CD14-positive monocyte (primary cell): Measurements from ENCODE around the gene ZNF391. TPM values are rescaled to one million over a fixed set of nuclear protein-coding genes. Genes with fewer than 3 reads are reported as not detected.
"Not testable (repeated sequence)": the region's sequence is repeated elsewhere in the genome, so short reads cannot be mapped to it uniquely, and the experiment has no call there.

Experiments used
- DNase-seq, 3 donors: peaks; one replicate each; pipeline ENCODE4 v3.0.0-alpha.2; 2011 to 2022
- H2AFZ ChIP-seq: 2 replicates; pipeline ENCODE4 v1.6.0; 2012; ENCODE audit warnings: mild to moderate bottlenecking, low read depth, low read length, inconsistent platforms; ENCODE audit not compliant: insufficient read depth, poor library complexity, severe bottlenecking
- H3K27ac ChIP-seq, 2 donors: 1 replicate in 1 of 2; 2 replicates in 1 of 2; pipeline ENCODE4 v1.5.1; 2012 to 2013; ENCODE audit warnings: low read length in 2 of 2, control low read depth in 1 of 2, inconsistent platforms in 1 of 2, low read depth in 1 of 2, mild to moderate bottlenecking in 1 of 2
- H3K27me3 ChIP-seq, 2 donors: one replicate each; pipeline versions ENCODE4 v1.6.0 to v1.6.1; 2011 to 2013; ENCODE audit warnings: low read length in 2 of 2; ENCODE audit not compliant: control insufficient read depth in 2 of 2, insufficient read depth in 2 of 2
- H3K36me3 ChIP-seq, 2 donors: replicated peaks in 1 of 2; 1 replicate in 1 of 2; 2 replicates in 1 of 2; pipeline versions ENCODE4 v1.5.1 to v1.6.1; 2012 to 2013; ENCODE audit warnings: low read length in 2 of 2, control low read depth in 1 of 2, inconsistent platforms in 1 of 2, mild to moderate bottlenecking in 1 of 2; ENCODE audit not compliant: insufficient read depth in 2 of 2, control insufficient read depth in 1 of 2
- H3K4me1 ChIP-seq, 2 donors: 1 replicate in 1 of 2; 2 replicates in 1 of 2; pipeline versions ENCODE4 v1.5.1 to v1.6.1; 2012 to 2013; ENCODE audit warnings: low read length in 2 of 2, control low read depth in 1 of 2, inconsistent platforms in 1 of 2, mild to moderate bottlenecking in 1 of 2, moderate library complexity in 1 of 2; ENCODE audit not compliant: insufficient read depth in 2 of 2, control insufficient read depth in 1 of 2
- H3K4me2 ChIP-seq: replicated peaks from 2 replicates; pipeline ENCODE3; 2012; ENCODE audit warnings: low read length, moderate library complexity, mild to moderate bottlenecking; ENCODE audit not compliant: poor library complexity, severe bottlenecking; ENCODE audit errors: extremely low read depth
- H3K4me3 ChIP-seq, 3 experiments: fragments of 200-600 bp in 1 of 3; sonication (generic) in 1 of 3; replicated peaks in 1 of 3; 1 replicate in 2 of 3; 2 replicates in 1 of 3; pipeline ENCODE4 v1.5.1; 2011 to 2013; ENCODE audit warnings: low read length in 3 of 3, mild to moderate bottlenecking in 3 of 3, control low read depth in 2 of 3, low read depth in 2 of 3, inconsistent platforms in 1 of 3, moderate library complexity in 1 of 3
- H3K79me2 ChIP-seq: 2 replicates; pipeline ENCODE4 v1.6.0; 2012; ENCODE audit warnings: mild to moderate bottlenecking, control low read depth, inconsistent platforms, low read length, moderate library complexity; ENCODE audit not compliant: insufficient read depth
- H3K9ac ChIP-seq: 2 replicates; pipeline ENCODE4 v1.6.0; 2017; ENCODE audit warnings: low read length, mild to moderate bottlenecking; ENCODE audit not compliant: insufficient read depth, poor library complexity, severe bottlenecking
- H3K9me3 ChIP-seq, 2 donors: replicated peaks in 1 of 2; 1 replicate in 1 of 2; 2 replicates in 1 of 2; pipeline versions ENCODE4 v1.5.1 to v1.6.1; 2012 to 2013; ENCODE audit warnings: low read length in 2 of 2, control low read depth in 1 of 2; ENCODE audit not compliant: control insufficient read depth in 1 of 2, insufficient read depth in 1 of 2
- H4K20me1 ChIP-seq: 2 replicates; pipeline ENCODE4 v1.6.0; 2012; ENCODE audit warnings: mild to moderate bottlenecking, low read length, control low read depth, moderate library complexity; ENCODE audit not compliant: insufficient read depth
- H3K27ac Mint-ChIP-seq, 7 donors: one replicate each; pipeline ENCODE4 v1.8.0; 2020; ENCODE audit warnings: mild to moderate bottlenecking in 7 of 7, mixed read lengths in 7 of 7, moderate library complexity in 6 of 7, inconsistent platforms in 2 of 7
- H3K27me3 Mint-ChIP-seq, 3 donors: one replicate each; pipeline ENCODE4 v1.8.0; 2021 to 2022; ENCODE audit warnings: low read depth in 3 of 3, mild to moderate bottlenecking in 3 of 3, mixed read lengths in 3 of 3, moderate library complexity in 3 of 3, inconsistent platforms in 1 of 3
- H3K36me3 Mint-ChIP-seq, 2 donors: one replicate each; pipeline ENCODE4 v1.8.0; 2020; ENCODE audit warnings: mixed read lengths in 2 of 2, inconsistent platforms in 1 of 2, mild to moderate bottlenecking in 1 of 2
- H3K4me1 Mint-ChIP-seq: one replicate; pipeline ENCODE4 v1.8.0; 2020; ENCODE audit warnings: mild to moderate bottlenecking, mixed read lengths
- H3K4me3 Mint-ChIP-seq, 2 donors: one replicate each; pipeline ENCODE4 v1.8.0; 2020; ENCODE audit warnings: mild to moderate bottlenecking in 2 of 2, mixed read lengths in 2 of 2, moderate library complexity in 1 of 2
- H3K9me3 Mint-ChIP-seq, 7 donors: one replicate each; pipeline ENCODE4 v1.8.0; 2020 to 2022; ENCODE audit warnings: mixed read lengths in 7 of 7, mild to moderate bottlenecking in 6 of 7, moderate library complexity in 6 of 7, inconsistent platforms in 2 of 7
- CTCF ChIP-seq: fragments of 200-600 bp; IDR thresholded peaks from one replicate; pipeline ENCODE4 v1.8.0; 2022; ENCODE audit warnings: antibody characterized with exemption, mild to moderate bottlenecking
- WGBS: methylation state at CpG from one replicate; pipeline ENCODE4 v1.1.5; 2013; ENCODE audit warnings: missing lambda C conversion rate; ENCODE audit not compliant: insufficient coverage; 5-methylcytosine and 5-hydroxymethylcytosine counted together
- intact Hi-C, 2 donors: fragments of 100-400 bp; cut with micrococcal nuclease; formaldehyde crosslinking; loops; one replicate each; pipeline versions ENCODE4 v1.15.0 to v1.15.1; 2023
- polyA plus RNA-seq, 3 donors: library from polyadenylated mRNA; depleted of rRNA in 1 of 3; unstranded in 2 of 3; stranded (reverse) in 1 of 3; fragments of 300-500 nt in 2 of 3; fragments of >200 nt in 1 of 3; fragmentation: Illumina TruSeq in 2 of 3; gene quantifications; 1 replicate in 2 of 3; 2 replicates in 1 of 3; pipeline ENCODE4 v1.2.3, GENCODE V29; 2012 to 2021

Gene ZNF391
- polyA plus RNA-seq, 3 donors: 0.07 to 0.17 TPM; not detected in 1

GRCh38 chr6:27381001-27381400 is 7.6 kb upstream of the ZNF391 start:
- H3K4me1 ChIP-seq, H3K27ac ChIP-seq, H3K9ac ChIP-seq, H3K36me3 ChIP-seq, intact Hi-C loops, H3K4me2 ChIP-seq, H2AFZ ChIP-seq, H3K36me3 Mint-ChIP-seq, H3K4me3 ChIP-seq, H3K4me1 Mint-ChIP-seq, H3K27ac Mint-ChIP-seq, H3K4me3 Mint-ChIP-seq, DNase-seq, H3K27me3 Mint-ChIP-seq, H3K79me2 ChIP-seq, H3K27me3 ChIP-seq, H4K20me1 ChIP-seq: not testable (repeated sequence)
- H3K9me3 Mint-ChIP-seq: peaks cover 20 to 49% (median 29%) of the 10 kb centered on the region in 7 donors
- H3K9me3 ChIP-seq: peaks cover 19 to 26% of the 10 kb centered on the region in 2 donors
- WGBS: 98% methylated on average over 30 of the region's 30 CpGs

- no peaks in the 10 kb centered on the region for H3K79me2 ChIP-seq
- peaks cover 0 to 7% of the 10 kb centered on the region in 2 donors for H3K27me3 ChIP-seq
- no peak for DNase-seq
- H2AFZ ChIP-seq: no peak overlapping the region
- H3K9me3 Mint-ChIP-seq: peaks cover 20 to 43% (median 29%) of the 10 kb centered on the region in 7 donors
- no peak overlapping the region for H3K4me3 ChIP-seq
- peaks cover 1 to 2% of the 10 kb centered on the region in 2 donors for H3K4me1 ChIP-seq
- H3K27ac ChIP-seq: no peak overlapping the region
- no peak overlapping the region for H3K4me2 ChIP-seq
- TF ChIP-seq CTCF: no peak
- H3K9me3 ChIP-seq: peaks cover 19 to 26% of the 10 kb centered on the region in 2 donors
- H3K4me3 Mint-ChIP-seq: no peak overlapping the region
- H3K27ac Mint-ChIP-seq: no peak overlapping the region
- H3K27me3 Mint-ChIP-seq: peaks cover 3 to 13% (median 5%) of the 10 kb centered on the region in 3 donors
- H3K36me3 ChIP-seq: no peaks in the 10 kb centered on the region
- WGBS: 100% methylated on average over 1 of the region's 4 CpGs
- intact Hi-C loops: no loop called here
- no peaks in the 10 kb centered on the region for H4K20me1 ChIP-seq
- no peak overlapping the region for H3K9ac ChIP-seq
- H3K36me3 Mint-ChIP-seq: no peaks in the 10 kb centered on the region
- H3K4me1 Mint-ChIP-seq: peaks cover 2% of the 10 kb centered on the region
Measured at GRCh38 chr6:27383011-27383410, 5.5 kb upstream of the ZNF391 start.
